ENCODE data around the gene PDYN. TPM values are rescaled to one million over a fixed set of nuclear protein-coding genes. Genes with fewer than 3 reads are reported as not detected.

PDYN gene
- total RNA-seq, 2 experiments from 2014 or later, result not detected

DNA sequence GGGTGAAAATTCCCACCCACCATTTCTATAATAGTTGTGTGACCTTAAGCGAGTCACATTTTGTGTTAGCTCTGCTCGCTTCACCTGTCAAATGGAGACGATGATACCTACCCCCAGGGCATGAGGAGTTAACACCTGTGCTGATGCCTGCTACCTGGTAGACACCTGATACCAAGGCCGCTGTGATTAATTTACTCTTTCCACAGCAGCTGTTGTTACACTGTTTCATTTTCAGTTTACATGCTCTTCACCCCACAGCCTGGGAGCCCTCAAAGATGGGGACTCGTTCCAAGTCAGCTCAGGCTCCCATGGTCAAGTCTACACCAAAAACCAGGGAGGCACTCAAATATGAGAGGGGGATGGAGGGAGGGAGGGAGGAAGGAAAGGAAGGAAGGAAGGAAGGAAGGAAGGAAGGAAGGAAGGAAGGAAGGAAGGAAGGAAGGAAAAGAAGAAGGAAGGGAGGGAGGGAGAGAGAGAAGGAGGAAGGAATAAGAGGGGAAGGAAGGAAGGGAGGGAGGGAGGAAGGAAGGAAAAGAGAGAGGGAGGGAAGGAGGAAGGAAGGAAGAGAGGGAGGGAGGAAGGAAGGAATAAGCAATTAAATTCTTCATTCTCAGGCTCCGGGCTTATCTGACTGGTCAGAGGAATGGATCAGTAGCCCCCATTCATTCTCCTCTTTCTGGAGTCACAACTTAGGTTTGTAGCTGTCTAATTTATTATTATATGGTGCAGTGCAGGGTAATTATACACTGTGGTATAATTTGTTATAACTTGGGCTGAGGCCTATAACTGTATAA is 40.9 kb downstream of the PDYN start:
- H3K36me3 Mint-ChIP-seq (ENCODE audit: low read depth), result no peaks in the 10 kb centered on the region
- no peak for DNase-seq
- Histone ChIP-seq H3K27me3 (ENCODE audit: control insufficient read depth in 1 of 2, insufficient read depth in 2 of 2, low read length in 2 of 2) (peaks cover 5 to 7% of the 10 kb centered on the region in 2 experiments), H3K36me3 (ENCODE audit: insufficient read depth, low read length) (no peaks in the 10 kb centered on the region), H3K27ac (ENCODE audit: low read depth in 1 of 2, low read length in 2 of 2) (no peak overlapping the region), H3K9me3 (ENCODE audit: control insufficient read depth in 1 of 2, insufficient read depth in 1 of 2, low read length in 2 of 2) (no peaks in the 10 kb centered on the region), H3K4me3 (ENCODE audit: low read length) (no peak overlapping the region), H3K4me1 (ENCODE audit: insufficient read depth, low read length) (no peaks in the 10 kb centered on the region)
- H3K27me3 Mint-ChIP-seq, result peaks cover 46% of the 10 kb centered on the region
- no peaks in the 10 kb centered on the region for H3K4me1 Mint-ChIP-seq (ENCODE audit: low read depth)
- TF ChIP-seq, protein P1, sequence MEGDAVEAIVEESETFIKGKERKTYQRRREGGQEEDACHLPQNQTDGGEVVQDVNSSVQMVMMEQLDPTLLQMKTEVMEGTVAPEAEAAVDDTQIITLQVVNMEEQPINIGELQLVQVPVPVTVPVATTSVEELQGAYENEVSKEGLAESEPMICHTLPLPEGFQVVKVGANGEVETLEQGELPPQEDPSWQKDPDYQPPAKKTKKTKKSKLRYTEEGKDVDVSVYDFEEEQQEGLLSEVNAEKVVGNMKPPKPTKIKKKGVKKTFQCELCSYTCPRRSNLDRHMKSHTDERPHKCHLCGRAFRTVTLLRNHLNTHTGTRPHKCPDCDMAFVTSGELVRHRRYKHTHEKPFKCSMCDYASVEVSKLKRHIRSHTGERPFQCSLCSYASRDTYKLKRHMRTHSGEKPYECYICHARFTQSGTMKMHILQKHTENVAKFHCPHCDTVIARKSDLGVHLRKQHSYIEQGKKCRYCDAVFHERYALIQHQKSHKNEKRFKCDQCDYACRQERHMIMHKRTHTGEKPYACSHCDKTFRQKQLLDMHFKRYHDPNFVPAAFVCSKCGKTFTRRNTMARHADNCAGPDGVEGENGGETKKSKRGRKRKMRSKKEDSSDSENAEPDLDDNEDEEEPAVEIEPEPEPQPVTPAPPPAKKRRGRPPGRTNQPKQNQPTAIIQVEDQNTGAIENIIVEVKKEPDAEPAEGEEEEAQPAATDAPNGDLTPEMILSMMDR (IDR thresholded peaks at IDR 0.05), result no peak
- H3K9me3 Mint-ChIP-seq, result no peaks in the 10 kb centered on the region
- no peak for ATAC-seq (ENCODE audit: poor library complexity)
- ChIA-PET CTCF (no interaction called here), POLR2A (no interaction called here)
- no peak overlapping the region for H3K4me3 Mint-ChIP-seq
- H3K27ac Mint-ChIP-seq, result no peak overlapping the region
- intact Hi-C loops (cut with DNase I, micrococcal nuclease), result no loop called here

DNA sequence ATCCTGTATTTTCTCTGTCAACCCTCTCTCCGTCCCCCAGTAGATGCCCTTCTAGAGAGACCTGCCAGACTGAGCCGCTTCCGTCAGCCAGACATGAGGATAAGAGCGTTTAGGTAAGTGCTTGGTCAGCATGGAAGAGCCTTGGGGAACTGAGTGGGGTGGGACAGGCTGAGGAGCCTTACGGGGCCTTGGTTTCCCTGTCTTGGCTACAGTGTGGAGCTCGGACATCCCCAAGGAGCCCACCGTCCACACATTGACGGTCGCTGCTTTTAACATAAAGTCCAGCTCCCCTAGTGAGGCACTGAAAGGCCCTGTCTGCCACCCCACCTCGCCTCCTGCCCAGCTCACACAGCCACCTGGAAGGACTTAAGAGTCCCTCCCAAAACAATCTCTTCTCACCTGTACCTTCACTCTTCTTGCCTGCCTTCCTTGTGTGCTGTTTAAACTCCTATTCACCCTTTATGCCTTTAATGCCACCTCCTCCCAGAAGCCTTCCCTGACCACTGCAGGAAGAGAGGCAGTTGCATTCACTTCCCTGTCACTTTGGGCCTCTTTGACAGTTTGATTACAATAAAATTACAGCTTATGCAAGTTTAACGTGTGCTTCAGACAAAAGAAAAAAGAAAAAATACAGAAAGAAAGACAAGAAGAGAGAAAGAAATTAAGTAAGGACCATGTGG is 42.3 kb downstream of the PDYN start:
- POLR2A ChIA-PET, result interaction anchor here (1.0 kb wide), 1 partner anchor 256 kb away, joined by 5 read pairs; no protein-coding TSS in a partner anchor
- Histone ChIP-seq H3K27ac (ENCODE audit: low read depth in 1 of 2, low read length in 2 of 2) (no peak overlapping the region), H3K27me3 (ENCODE audit: control insufficient read depth in 1 of 2, insufficient read depth in 2 of 2, low read length in 2 of 2) (peaks cover 13% of the 10 kb centered on the region in 2 experiments), H3K4me3 (ENCODE audit: low read length) (no peak overlapping the region), H3K4me1 (ENCODE audit: insufficient read depth, low read length) (no peaks in the 10 kb centered on the region), H3K9me3 (ENCODE audit: control insufficient read depth in 1 of 2, insufficient read depth in 1 of 2, low read length in 2 of 2) (peaks cover 0 to 4% of the 10 kb centered on the region in 2 experiments), H3K36me3 (ENCODE audit: insufficient read depth, low read length) (no peaks in the 10 kb centered on the region)
- ATAC-seq (ENCODE audit: poor library complexity) (no peak), DNase-seq (no peak)
- Mint-ChIP-seq H3K27me3 (peaks cover 43% of the 10 kb centered on the region), H3K4me1 (ENCODE audit: low read depth) (no peaks in the 10 kb centered on the region), H3K4me3 (no peak overlapping the region), H3K27ac (no peak overlapping the region), H3K36me3 (ENCODE audit: low read depth) (no peaks in the 10 kb centered on the region), H3K9me3 (no peaks in the 10 kb centered on the region)
- intact Hi-C loops (cut with DNase I, micrococcal nuclease), result no loop called here
- CTCF ChIA-PET, result no interaction called here
- TF ChIP-seq, protein P1 (IDR thresholded peaks at IDR 0.05), result no peak

DNA sequence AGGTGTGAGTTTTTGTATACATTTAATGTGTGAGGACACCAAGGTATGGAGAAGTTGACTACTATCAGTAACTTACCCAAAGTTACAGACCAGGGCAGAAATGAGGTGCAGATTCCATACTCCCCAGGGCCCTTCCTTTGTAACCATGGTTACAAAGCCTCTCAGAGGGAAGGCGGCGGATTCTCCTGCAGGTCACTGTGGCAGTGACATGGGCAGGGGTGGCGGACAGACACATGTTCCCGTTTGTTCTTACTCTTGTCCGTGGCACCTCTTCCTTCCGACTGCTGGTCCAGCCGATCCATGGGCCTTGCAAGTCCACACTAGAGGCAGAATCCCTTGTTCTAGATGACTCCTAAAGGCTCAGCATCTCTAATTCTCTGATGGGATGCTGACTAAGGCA is 43.0 kb downstream of the PDYN start:
- TF ChIP-seq, protein P1 (IDR thresholded peaks at IDR 0.05), result no peak
- H3K4me3 Mint-ChIP-seq, result no peak overlapping the region
- ChIA-PET CTCF (no interaction called here), POLR2A (no interaction called here)
- Histone ChIP-seq H3K4me3 (ENCODE audit: low read length) (no peak overlapping the region), H3K36me3 (ENCODE audit: insufficient read depth, low read length) (no peaks in the 10 kb centered on the region), H3K27ac (ENCODE audit: low read depth in 1 of 2, low read length in 2 of 2) (no peak overlapping the region), H3K27me3 (ENCODE audit: control insufficient read depth in 1 of 2, insufficient read depth in 2 of 2, low read length in 2 of 2) (peaks cover 13 to 14% of the 10 kb centered on the region in 2 experiments), H3K9me3 (ENCODE audit: control insufficient read depth in 1 of 2, insufficient read depth in 1 of 2, low read length in 2 of 2) (peaks cover 0 to 4% of the 10 kb centered on the region in 2 experiments), H3K4me1 (ENCODE audit: insufficient read depth, low read length) (no peaks in the 10 kb centered on the region)
- DNase-seq (no peak), ATAC-seq (ENCODE audit: poor library complexity) (no peak)
- no peak overlapping the region for H3K27ac Mint-ChIP-seq
- H3K4me1 Mint-ChIP-seq (ENCODE audit: low read depth), result no peaks in the 10 kb centered on the region
- intact Hi-C loops (cut with DNase I, micrococcal nuclease), result no loop called here
- no peaks in the 10 kb centered on the region for H3K9me3 Mint-ChIP-seq
- H3K36me3 Mint-ChIP-seq (ENCODE audit: low read depth), result no peaks in the 10 kb centered on the region
- H3K27me3 Mint-ChIP-seq, result peaks cover 50% of the 10 kb centered on the region

All from CD4-positive, alpha-beta T cell (primary cell).